Skin epidermis (tissue), 12 donors: ENCODE data around the gene SLC10A3.
"Not testable (repeated sequence)": the region's sequence is repeated elsewhere in the genome, so short reads cannot be mapped to it uniquely, and the experiment has no call there.

ENCODE experiments used
- H3K27ac ChIP-seq, 21 experiments: fragments of 200-600 bp; sonication (generic) in 11 of 21; one replicate each; pipeline ENCODE4 v1.5.0; 2020; ENCODE audit warnings: mild to moderate bottlenecking in 3 of 21, inconsistent platforms in 2 of 21, moderate library complexity in 2 of 21
- H3K4me3 ChIP-seq, 7 experiments: fragments of 200-600 bp; sonication (generic) in 2 of 7; one replicate each; pipeline ENCODE4 v1.5.0; 2020; ENCODE audit warnings: inconsistent platforms in 2 of 7, mild to moderate bottlenecking in 2 of 7, moderate library complexity in 1 of 7

SLC10A3 gene

GRCh38 chrX:154512879-154513553 is 22.6 kb upstream of the SLC10A3 start:
- Histone ChIP-seq H3K27ac (no peak overlapping the region), H3K4me3 (no peak overlapping the region)

DNA sequence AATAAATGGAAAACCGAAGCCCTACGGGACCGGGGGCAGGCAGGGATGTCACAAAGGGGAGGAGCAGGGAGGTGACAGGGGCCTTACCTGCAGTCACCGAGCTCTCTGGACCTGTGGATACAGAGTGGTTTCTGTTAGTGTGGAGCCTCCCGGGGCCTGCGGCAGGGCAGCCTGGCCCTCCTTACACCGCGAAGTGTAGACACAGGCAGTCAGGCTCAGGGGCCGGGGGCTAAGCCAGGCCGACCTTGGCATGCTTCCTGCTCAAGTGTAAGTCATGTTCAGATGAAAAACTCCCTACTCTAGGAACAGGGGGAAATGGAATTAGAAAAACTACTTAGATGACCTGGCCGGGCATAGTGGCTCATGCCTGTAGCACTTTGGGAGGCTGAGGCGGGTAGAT is 21.3 kb upstream of the SLC10A3 start:
- Histone ChIP-seq H3K4me3 (no peak overlapping the region), H3K27ac (no peak overlapping the region)

DNA sequence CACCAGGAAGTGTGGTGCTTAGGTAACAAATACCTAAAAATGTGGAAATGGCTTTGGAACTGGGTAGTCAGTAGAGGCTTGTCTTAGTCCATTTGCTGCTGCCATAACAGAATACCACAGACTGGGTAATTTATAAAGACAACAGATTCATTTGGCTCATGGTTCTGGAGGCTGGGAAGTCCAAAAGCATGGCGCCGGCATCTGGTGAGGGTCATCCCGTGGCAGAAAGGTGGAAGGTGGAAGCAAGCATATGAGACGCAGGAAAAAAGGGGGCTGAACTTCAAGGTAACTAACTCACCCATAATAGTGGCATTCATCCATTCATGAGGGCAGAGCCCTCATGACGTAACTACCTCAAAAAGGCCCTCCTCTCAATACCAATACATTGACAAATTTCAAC is 19.0 kb upstream of the SLC10A3 start:
- no peak overlapping the region for H3K4me3 ChIP-seq
- H3K27ac ChIP-seq = no peak overlapping the region

- H3K4me3 ChIP-seq = no peak overlapping the region
- no peak overlapping the region for H3K27ac ChIP-seq
These were observed 17.9 kb upstream of the SLC10A3 start for GRCh38 chrX:154508384-154508745.

DNA sequence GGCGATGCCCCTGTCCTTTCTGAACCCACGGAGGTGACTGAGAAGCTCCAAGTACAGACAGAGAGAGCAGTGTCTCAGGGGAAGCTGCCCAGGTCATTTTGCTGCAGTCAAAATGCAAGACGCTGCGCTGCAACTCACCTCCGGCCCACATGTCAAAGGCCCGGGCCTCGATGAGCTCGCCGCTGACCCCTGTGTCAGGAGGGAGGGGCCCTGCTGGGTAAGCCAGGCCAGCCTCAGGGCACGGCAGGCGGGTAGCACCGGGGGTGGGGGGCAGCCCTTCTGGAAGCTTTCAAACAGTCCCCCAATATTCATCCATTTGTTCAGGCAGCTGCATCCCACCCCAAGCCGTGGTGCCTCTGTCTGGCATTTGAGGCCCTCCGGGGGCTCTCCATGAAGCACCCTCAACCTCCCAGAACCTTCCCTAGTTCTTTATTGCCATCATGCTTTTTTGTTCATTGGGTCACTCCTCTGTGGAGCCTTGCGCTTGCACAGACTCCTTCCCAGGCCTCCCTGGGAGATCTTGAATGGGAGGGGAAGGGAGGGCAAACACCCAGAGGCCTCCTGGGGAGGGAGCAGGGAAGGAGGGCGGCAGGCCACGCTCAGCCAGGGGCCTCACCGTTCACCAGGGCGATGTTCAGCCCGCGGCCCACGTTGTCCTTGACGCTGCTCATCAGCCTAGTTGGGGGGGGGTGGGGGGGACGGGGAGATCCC is 17.4 kb upstream of the SLC10A3 start:
- Histone ChIP-seq H3K27ac (no peak overlapping the region), H3K4me3 (no peak overlapping the region)

- H3K4me3 ChIP-seq = no peak overlapping the region
These were observed 16.3 kb upstream of the SLC10A3 start for GRCh38 chrX:154506483-154507332.

GRCh38 chrX:154505734-154506133 is 15.3 kb upstream of the SLC10A3 start:
- Histone ChIP-seq H3K27ac (no peak overlapping the region), H3K4me3 (no peak overlapping the region)

More at GRCh38 chrX:154506483-154507332, 16.3 kb upstream of the SLC10A3 start:
- peak overlapping the region in 1 of 21 experiments; percentile 10 for H3K27ac ChIP-seq

- Histone ChIP-seq H3K27ac (no peak overlapping the region), H3K4me3 (no peak overlapping the region)
These were observed 12.6 kb upstream of the SLC10A3 start for GRCh38 chrX:154502989-154503388.

DNA sequence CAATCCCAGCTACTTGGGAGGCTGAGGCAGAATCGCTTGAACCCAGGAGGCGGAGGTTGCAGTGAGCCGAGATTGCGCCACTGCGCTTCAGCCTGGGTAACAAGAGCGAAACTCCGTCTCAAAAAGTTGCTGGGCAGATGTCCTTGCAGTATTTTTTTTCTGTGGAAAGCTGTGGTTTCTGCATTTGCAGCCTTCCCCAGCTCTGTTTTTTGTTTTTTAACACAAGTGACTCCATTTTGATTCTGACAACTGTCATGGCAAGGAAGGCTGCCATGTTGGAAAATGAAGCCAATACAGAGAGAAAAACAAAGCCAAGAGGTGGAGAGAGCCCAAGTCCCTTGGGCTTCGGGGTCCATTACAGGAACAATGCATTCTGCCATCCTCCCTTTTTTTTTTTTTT is 11.7 kb upstream of the SLC10A3 start:
- no peak overlapping the region for H3K4me3 ChIP-seq
- H3K27ac ChIP-seq = no peak overlapping the region

GRCh38 chrX:154501423-154501822 is 11.0 kb upstream of the SLC10A3 start:
- H3K4me3 ChIP-seq, H3K27ac ChIP-seq: not testable (repeated sequence)

GRCh38 chrX:154496591-154497137 is 6.2 kb upstream of the SLC10A3 start:
- not testable (repeated sequence) for H3K4me3 ChIP-seq, H3K27ac ChIP-seq

GRCh38 chrX:154495472-154495922 is 5.1 kb upstream of the SLC10A3 start:
- H3K27ac ChIP-seq = no peak overlapping the region
- no peak overlapping the region for H3K4me3 ChIP-seq

GRCh38 chrX:154494715-154495114 is 4.3 kb upstream of the SLC10A3 start:
- H3K4me3 ChIP-seq = no peak overlapping the region

GRCh38 chrX:154490021-154490413 is 412 bp downstream of the SLC10A3 start:
- H3K27ac ChIP-seq = peak overlapping the region; percentile 78 to 98 (median 91)

More at GRCh38 chrX:154494715-154495114, 4.3 kb upstream of the SLC10A3 start:
- H3K27ac ChIP-seq = no peak overlapping the region

DNA sequence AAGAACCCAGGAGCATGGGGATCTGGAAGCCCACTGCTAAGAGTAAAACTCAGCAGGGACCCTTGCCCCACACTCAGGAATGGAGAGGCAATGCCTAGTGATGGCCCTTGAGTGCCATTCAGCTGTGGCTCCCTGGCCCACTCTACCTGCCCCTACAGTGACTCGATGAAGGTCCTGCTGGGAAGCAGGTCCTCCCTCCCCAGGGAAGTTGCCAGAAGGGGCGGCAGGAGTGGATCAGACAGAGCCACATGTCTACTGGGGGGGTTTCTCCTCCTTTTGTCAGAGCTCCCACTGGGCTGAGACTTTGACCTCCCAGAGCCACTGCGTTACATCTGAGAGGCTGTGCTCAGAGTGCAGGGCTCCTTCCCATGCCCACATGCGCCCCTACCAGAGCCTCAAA is 1.2 kb downstream of the SLC10A3 start:
- peak overlapping the region in 6 of 7 experiments; percentile 48 to 74 (median 60) for H3K4me3 ChIP-seq
- peak overlapping the region in 12 of 21 experiments; percentile 39 to 98 (median 94) for H3K27ac ChIP-seq

More at GRCh38 chrX:154490021-154490413, 412 bp downstream of the SLC10A3 start:
- peak overlapping the region; percentile 48 to 74 (median 59) for H3K4me3 ChIP-seq

DNA sequence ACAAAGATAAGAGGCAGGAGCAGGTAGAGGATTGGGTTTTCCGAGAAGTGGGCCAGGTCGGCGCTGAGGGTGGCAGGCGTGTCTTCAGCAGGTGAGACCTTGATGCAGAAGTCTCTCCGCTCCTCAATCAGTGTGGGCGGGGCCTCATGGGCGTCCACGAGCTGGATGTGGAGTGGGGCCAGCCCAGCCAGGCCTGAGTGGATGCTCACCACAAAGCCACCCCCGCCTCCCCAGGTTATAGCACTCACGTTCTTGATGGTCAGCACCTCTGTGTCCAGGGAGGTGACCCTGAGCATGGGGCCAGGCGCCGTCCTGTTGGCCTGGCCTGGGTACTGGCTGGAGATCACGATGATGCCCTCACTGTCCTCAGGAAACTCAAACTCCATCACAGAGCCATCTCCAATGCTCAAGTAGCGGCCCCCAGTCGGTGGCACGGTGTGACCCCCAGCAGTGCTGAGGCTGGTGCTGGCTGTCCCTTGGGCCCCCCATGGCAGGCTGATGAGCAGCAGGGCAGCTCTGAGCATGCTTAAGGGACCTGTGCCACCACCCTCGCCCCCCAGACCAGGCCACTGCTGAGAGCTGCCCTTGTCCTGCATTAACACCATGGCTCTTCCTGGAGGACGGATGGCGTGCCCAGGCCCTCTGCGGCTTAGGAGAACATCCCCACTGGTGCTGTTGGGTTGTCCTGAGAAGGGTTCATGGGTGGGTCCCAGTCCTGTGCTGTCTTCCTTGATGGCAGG is 1.9 kb downstream of the SLC10A3 start:
- peak overlapping the region in 2 of 21 experiments; percentile 96 to 98 for H3K27ac ChIP-seq

GRCh38 chrX:154487518-154488290 is 2.7 kb downstream of the SLC10A3 start:
- Histone ChIP-seq H3K27ac (peak overlapping the region in 9 of 21 experiments; percentile 55 to 89 (median 76)), H3K4me3 (no peak overlapping the region)

More for the DNA sequence above, 1.9 kb downstream of the SLC10A3 start:
- no peak overlapping the region for H3K4me3 ChIP-seq

GRCh38 chrX:154486396-154487207 is 3.8 kb downstream of the SLC10A3 start, which contains the start of gene UBL4A:
Gene UBL4A (minus strand): TSS chrX:154486615. CDS start chrX:154486584, 31 bp downstream.
- peak within 1 kb of the TSS; percentile 52 to 65 (median 58) for H3K4me3 ChIP-seq
- H3K27ac ChIP-seq = peak within 1 kb of the TSS; percentile 22 to 91 (median 81)
